Inferior parietal cortex (tissue), 1 donor: ENCODE measurements around the gene ANLN.
"Not testable (repeated sequence)": the region's sequence is repeated elsewhere in the genome, so short reads cannot be mapped to it uniquely, and the experiment has no call there.

Experiments
- DNase-seq: peaks from one replicate; pipeline ENCODE4 v3.0.0-alpha.2; 2016; ENCODE audit errors: extremely low spot score

Gene ANLN

GRCh38 chr7:36464271-36464670 lies 74.6 kb downstream of the ANLN start:
- no peak for DNase-seq

GRCh38 chr7:36466001-36466400 lies 76.3 kb downstream of the ANLN start:
- not testable (repeated sequence) for DNase-seq

GRCh38 chr7:36468370-36469101 lies 78.9 kb downstream of the ANLN start:
- DNase-seq: no peak

GRCh38 chr7:36469236-36469635 lies 79.6 kb downstream of the ANLN start:
- no peak for DNase-seq

DNA sequence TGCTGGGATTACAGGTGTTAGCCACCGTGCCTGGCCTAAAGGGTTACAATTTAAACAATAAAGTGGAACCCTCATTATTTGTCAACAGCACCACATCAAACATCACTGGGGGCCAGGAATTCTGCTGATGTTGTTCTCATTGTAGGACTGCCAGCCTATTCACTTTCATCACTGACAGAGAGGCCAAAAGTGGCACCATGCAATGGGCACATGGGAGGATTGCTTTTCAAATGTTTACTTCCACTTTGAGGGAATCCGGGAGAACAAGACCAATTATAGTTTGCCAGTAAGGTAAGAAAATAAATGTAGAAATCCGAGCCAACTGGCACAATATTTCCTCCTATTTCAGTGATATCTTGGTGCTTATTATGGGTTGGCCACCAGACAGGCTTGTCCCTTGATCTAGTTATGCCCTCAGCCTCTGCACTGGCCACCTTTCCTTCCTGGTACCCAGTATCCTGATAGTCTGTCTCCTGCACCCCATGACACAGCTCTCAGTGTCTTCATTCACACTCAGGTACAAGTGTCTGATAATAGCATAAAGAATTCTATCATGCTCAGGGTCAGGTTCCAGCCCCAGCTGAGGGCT lies 82.6 kb downstream of the ANLN start:
- no peak for DNase-seq

DNA sequence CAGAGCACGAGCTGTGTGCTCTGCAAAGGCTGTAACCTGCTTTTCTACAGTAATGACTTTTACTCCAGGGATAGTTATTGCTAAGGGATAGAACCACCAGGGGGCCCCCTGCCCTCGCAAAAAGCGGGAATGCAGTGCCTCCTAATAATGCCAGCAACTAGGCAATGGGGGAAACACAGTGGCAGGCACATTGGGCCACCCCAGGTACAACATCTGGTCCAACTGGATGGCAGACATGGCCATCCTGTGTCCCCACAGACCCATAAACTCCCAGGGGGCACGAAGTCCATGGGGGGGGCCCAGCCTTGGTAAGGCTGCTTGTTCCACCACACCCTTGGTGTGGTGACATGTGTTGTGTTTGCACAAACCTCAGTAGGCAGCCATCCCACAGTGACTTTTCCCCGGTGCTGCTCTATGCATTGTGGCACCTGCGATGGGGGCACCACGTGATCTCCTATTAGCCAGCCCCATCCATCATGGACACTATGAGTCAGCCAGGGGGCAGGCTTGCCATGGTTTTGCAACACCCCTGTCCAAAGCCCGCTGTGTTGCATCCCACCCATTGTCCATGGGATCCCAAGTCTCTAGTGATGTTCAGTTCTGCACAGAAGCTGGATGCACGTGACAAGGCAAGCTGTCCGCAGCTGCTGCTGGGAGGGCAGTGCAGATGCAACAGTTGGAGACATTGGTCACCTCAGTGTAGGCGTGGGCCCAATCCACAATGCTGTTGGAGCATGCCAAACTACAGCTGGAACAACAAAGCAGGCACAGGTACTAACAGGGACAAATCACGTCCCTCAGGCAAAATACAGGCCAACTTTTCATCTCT lies 84.0 kb downstream of the ANLN start:
- peak; percentile 70 for DNase-seq

DNA sequence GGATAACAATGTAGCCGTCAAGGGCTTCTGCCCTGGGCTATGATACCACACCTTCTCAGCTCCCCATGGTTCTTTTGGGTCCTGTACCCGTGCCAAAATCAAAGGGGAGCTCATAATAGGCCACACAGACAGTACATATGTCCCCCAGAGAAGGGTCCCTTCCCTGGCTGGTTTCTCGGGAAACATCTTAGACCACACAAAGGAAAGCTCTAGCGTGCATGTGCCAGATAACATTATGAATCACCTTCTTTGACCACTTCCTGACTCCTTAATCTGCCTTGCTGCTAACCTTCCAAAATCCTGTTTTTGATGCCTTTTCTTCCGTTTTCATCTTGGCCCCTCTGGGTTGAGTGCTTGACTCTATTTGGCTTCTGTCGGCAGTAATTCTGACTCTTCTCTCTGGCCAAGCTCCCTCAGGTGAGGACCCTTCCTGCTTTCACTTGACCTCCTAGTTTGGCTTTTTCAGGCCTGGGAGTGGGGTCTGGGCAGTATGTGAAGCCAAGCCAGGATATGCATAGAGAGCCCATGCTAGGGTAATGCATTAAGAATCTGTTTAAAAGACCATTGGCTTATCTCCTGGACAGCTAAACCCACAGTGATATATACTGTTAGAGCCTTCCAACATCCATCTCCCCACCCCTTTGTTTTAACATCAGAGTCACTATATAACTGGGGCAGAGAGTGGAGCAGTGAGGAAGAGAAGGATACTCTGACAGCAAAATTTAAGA lies 84.8 kb downstream of the ANLN start:
- no peak for DNase-seq

DNA sequence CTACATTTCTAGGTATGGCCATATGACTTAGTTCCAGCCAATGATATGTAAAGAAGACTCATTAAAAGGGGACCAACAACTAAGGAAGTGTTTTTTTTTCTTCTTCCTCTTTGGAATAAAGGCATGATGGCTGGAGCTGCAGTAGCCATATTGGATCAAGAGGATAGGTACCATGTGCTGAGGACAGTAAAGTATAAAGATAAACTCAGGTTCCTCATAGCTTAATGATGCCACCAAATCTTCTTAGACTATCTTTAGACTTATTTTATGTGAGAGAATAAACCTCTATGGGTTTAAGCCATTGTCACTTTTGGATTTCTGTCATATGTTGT lies 85.3 kb downstream of the ANLN start:
- no peak for DNase-seq

DNA sequence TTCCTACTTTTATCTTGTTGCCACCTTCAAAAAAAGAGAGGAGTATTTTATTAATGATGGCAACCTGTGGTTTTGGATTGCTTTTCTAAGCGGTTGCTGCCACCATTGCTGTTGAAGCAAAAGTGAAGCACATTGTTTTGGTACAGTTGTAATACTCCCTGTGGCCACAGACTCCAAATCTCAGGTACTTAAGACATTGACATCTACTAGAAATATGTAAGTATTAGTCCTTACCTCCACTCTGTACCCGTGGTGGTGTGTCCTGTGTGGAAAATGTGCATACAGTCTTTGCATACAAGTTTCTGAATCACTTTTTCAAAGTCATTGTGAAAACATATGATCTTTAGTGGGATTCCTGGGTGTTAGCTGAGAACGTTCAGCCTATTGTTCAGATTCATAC lies 85.7 kb downstream of the ANLN start:
- DNase-seq: no peak

- no peak for DNase-seq
Measured at GRCh38 chr7:36478745-36479144, 89.1 kb downstream of the ANLN start.

DNA sequence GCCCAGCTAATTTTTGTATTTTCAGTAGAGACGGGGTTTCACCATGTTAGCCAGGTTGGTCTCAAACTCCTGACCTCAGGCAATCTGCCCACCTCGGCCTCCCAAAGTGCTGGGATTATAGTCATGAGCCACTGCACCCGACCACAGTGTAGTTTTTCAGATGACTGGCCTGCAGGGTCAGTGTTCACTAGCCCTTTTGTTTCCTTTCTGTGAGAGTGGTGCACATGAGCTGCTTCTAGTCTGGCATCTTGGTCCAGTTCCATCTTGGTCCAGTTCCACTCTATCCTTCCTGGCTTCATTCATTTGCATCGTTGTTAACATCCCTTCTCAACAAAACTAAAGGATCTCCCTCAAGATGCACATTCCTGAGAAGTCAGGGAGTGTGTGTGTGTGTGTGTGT lies 94.2 kb downstream of the ANLN start:
- peak; percentile 54 for DNase-seq

DNA sequence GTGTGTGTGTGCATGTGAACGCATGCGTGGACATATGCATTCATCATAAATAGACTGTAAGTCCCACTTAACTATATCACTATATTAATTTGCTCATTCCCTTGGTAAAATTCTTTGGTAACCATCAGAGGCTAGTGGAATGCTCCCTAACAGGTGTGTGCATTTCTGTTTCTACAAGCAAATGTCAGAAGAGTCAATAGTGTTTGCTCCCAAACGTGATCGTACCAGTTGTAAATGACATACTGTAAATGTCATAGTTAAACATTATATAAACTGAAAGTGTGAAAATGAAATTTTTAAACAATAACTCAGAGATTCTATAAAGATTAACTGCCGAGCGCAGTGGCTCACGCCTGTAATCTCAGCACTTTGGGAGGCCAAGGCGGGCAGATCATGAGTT lies 94.6 kb downstream of the ANLN start:
- DNase-seq: no peak

DNA sequence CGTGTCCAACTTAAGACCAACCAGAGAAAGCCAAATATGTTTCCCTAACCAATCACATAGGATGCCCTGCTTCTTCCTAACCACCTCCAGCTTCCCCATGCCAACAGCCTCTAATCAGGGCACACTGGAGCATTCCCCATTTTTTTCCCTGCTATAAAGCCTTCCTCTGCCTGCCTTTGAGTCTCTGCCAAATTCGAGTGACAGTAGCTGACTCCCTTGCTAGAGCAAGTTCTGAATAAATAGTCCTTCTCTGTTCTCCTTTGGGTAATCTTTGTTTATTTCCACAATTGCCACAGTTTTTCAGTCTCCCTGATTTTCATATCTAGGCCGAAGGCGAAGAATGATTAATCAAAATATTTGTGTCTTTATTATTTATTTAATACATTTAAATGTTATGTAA lies 96.7 kb downstream of the ANLN start:
- no peak for DNase-seq

DNA sequence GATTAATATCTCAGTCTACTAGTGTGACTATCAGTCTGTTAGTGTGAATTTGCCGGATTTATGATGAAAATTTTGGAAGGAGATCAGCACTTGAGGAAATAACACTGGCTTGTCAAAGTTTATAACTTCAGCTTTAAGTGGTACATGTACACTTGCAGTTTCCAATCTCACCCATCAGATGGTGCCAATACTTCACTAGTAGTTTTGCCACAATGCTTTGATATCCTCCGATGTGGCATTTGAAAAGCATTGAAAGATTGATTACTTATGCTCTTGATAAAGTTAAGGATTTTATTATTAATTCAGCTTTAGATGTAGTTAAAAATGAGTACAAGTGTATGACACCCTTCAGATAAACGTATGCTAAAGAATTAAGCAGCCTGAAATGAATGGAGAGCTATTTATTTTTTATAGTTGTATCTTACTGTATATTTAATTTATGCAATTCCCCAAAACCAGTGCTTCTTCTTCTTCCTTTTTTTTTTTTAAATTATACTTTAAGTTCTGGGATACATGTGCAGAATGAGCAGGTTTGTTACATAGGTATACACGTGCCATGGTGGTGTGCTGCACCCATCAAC lies 98.2 kb downstream of the ANLN start:
- peak; percentile 86 for DNase-seq

DNA sequence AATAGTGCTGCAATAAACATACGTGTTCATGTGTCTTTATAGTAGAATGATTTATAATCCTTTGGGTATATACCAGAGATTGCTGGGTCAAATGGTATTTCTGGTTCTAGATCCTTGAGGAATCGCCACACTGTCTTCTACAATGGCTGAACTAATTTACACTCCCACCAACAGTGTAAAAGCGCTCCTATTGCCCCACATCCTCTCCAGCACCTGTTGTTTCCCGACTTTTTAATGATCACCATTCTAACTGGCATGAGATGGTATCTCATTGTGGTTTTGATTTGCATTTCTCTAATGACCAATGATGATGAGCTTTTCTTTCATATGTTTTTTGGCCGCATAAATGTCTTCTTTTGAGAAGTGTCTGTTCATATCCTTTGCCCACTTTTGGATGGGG lies 99.0 kb downstream of the ANLN start:
- not testable (repeated sequence) for DNase-seq

- no peak for DNase-seq
Measured at GRCh38 chr7:36490419-36490830, 100.8 kb downstream of the ANLN start.

DNA sequence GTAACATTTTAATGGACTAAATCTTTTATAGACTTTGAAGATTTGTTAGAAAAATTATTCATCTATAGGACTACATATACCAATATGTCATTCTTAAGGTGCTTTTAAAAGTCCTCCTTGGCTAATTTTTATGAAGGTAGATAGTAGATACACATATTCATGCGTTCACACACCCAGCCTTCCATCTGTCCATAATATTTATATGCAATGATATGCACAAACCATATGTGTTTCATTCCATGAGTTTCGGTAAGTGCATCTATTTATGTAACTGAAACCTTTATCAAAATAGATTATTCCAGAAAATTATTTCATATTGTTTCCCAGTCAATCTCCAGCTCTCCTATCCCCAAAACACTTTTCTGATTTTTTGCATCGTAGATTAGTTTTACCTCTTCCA lies 101.7 kb downstream of the ANLN start:
- no peak for DNase-seq

GRCh38 chr7:36496576-36496975 lies 106.9 kb downstream of the ANLN start:
- DNase-seq: no peak

- not testable (repeated sequence) for DNase-seq
Measured at GRCh38 chr7:36497176-36497575, 107.5 kb downstream of the ANLN start.

- DNase-seq: no peak
Measured at GRCh38 chr7:36497775-36498174, 108.1 kb downstream of the ANLN start.
